Testis (tissue), 2 donors: ENCODE data around the gene INPP5B.

ENCODE experiments used
- POLR2A ChIP-seq: fragments of 450-650 bp; IDR thresholded peaks from one replicate; pipeline ENCODE4 v1.6.1; 2017; ENCODE audit warnings: antibody characterized with exemption, mild to moderate bottlenecking, moderate library complexity
- TF ChIP-seq, protein P1 (sequence below), 3 experiments: fragments of 450-650 bp in 2 of 3; fragments of 200-600 bp in 1 of 3; sonication (generic) in 1 of 3; IDR thresholded peaks; one replicate each; pipeline ENCODE4 v1.5.1; 2016 to 2019; ENCODE audit warnings: antibody characterized with exemption in 3 of 3, mild to moderate bottlenecking in 2 of 3, moderate library complexity in 1 of 3

DNA sequence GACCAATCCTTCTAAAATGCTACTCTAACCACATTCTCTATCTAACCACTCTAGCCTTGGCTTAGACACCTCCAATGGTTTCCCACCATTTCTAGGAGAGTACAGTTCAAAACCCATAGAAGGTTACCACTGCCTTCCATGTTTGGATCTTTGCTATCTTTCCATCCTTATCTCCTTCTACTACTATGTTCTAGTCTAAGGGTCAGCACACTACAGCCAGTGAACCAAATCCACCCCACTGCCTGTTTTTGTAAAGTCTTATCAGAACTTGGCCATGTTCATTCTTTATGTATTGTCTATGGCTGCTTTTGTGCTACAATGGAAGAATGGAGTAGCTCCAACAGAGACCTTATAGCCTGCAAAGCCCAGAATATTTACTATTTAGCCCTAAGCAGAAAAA, 93.7 kb downstream of the INPP5B start:
- TF ChIP-seq, protein P1, sequence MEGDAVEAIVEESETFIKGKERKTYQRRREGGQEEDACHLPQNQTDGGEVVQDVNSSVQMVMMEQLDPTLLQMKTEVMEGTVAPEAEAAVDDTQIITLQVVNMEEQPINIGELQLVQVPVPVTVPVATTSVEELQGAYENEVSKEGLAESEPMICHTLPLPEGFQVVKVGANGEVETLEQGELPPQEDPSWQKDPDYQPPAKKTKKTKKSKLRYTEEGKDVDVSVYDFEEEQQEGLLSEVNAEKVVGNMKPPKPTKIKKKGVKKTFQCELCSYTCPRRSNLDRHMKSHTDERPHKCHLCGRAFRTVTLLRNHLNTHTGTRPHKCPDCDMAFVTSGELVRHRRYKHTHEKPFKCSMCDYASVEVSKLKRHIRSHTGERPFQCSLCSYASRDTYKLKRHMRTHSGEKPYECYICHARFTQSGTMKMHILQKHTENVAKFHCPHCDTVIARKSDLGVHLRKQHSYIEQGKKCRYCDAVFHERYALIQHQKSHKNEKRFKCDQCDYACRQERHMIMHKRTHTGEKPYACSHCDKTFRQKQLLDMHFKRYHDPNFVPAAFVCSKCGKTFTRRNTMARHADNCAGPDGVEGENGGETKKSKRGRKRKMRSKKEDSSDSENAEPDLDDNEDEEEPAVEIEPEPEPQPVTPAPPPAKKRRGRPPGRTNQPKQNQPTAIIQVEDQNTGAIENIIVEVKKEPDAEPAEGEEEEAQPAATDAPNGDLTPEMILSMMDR (IDR thresholded peaks at IDR 0.05), result no peak
- TF ChIP-seq POLR2A, result no peak
